ENCODE measurements around the gene BTBD17. TPM values are rescaled to one million over a fixed set of nuclear protein-coding genes. Genes with fewer than 3 reads are reported as not detected.
A peak's percentile ranks its signal among the peaks of the same experiment; 100 is the strongest.

Gene BTBD17
- total RNA-seq, 4 donors from 2014 or later: not detected

GRCh38 chr17:74387365-74388218 lies 25.9 kb upstream of the BTBD17 start:
- Histone ChIP-seq H3K27ac (peak overlapping the region in 1 of 4 donors; percentile 47), H3K4me1 (no peaks in the 10 kb centered on the region), H3K36me3 (no peaks in the 10 kb centered on the region), H3K27me3 (no peaks in the 10 kb centered on the region), H3K4me3 (no peak overlapping the region), H3K9me3 (peaks cover 0 to 4% (median 0%) of the 10 kb centered on the region in 4 donors)
- 63 to 66% methylated on average over 17 of the region's 17 CpGs for WGBS, 2 donors
- no peak for DNase-seq (ENCODE audit: low spot score in 2 of 2)
- TF ChIP-seq POLR2A (IDR thresholded peaks at IDR 0.05) (no peak), EP300 (IDR thresholded peaks at IDR 0.05) (no peak), CTCF (IDR thresholded peaks at IDR 0.05) (no peak)

GRCh38 chr17:74386386-74386785 lies 24.7 kb upstream of the BTBD17 start:
- no peaks in the 10 kb centered on the region for H3K36me3 ChIP-seq
- WGBS, 2 donors: 35 to 43% methylated on average over 8 of the region's 8 CpGs
- peak overlapping the region in 2 of 4 donors; percentile 23 to 47 for H3K27ac ChIP-seq
- no peaks in the 10 kb centered on the region for H3K27me3 ChIP-seq
- DNase-seq (ENCODE audit: low spot score in 2 of 2): peak in 1 of 2 donors; percentile 13
- H3K4me1 ChIP-seq: no peaks in the 10 kb centered on the region
- no peak for TF ChIP-seq CTCF (IDR thresholded peaks at IDR 0.05)
- no peak overlapping the region for H3K4me3 ChIP-seq
- H3K9me3 ChIP-seq: no peaks in the 10 kb centered on the region

GRCh38 chr17:74385201-74385600 lies 23.5 kb upstream of the BTBD17 start:
- H3K4me3 ChIP-seq: no peak overlapping the region
- H3K27ac ChIP-seq: no peak overlapping the region
- no peak for DNase-seq (ENCODE audit: low spot score in 2 of 2)
- 86 to 93% methylated on average over 3 of the region's 3 CpGs for WGBS, 2 donors
- peaks cover 0 to 3% (median under 1%) of the 10 kb centered on the region in 4 donors for H3K4me1 ChIP-seq
- no peaks in the 10 kb centered on the region for H3K27me3 ChIP-seq
- TF ChIP-seq CTCF (IDR thresholded peaks at IDR 0.05) (no peak), POLR2A (IDR thresholded peaks at IDR 0.05) (no peak), EP300 (IDR thresholded peaks at IDR 0.05) (no peak)
- no peaks in the 10 kb centered on the region for H3K9me3 ChIP-seq
- H3K36me3 ChIP-seq: no peaks in the 10 kb centered on the region

GRCh38 chr17:74383141-74383540 lies 21.5 kb upstream of the BTBD17 start:
- TF ChIP-seq POLR2A (IDR thresholded peaks at IDR 0.05) (no peak), CTCF (IDR thresholded peaks at IDR 0.05) (no peak), EP300 (IDR thresholded peaks at IDR 0.05) (no peak)
- Histone ChIP-seq H3K4me3 (no peak overlapping the region), H3K36me3 (no peaks in the 10 kb centered on the region), H3K4me1 (peaks cover 0 to 14% (median 13%) of the 10 kb centered on the region in 4 donors), H3K9me3 (no peaks in the 10 kb centered on the region), H3K27ac (no peak overlapping the region), H3K27me3 (no peaks in the 10 kb centered on the region)
- DNase-seq (ENCODE audit: low spot score in 2 of 2): no peak
- 88 to 94% methylated on average over 5 of the region's 5 CpGs for WGBS, 2 donors

- TF ChIP-seq EP300 (IDR thresholded peaks at IDR 0.05) (no peak), POLR2A (IDR thresholded peaks at IDR 0.05) (no peak), CTCF (IDR thresholded peaks at IDR 0.05) (no peak)
- no peak for DNase-seq (ENCODE audit: low spot score in 2 of 2)
- Histone ChIP-seq H3K27ac (peak overlapping the region in 1 of 4 donors; percentile 2), H3K36me3 (no peaks in the 10 kb centered on the region), H3K4me1 (peaks cover 0 to 14% (median 13%) of the 10 kb centered on the region in 4 donors), H3K9me3 (no peaks in the 10 kb centered on the region), H3K27me3 (no peaks in the 10 kb centered on the region), H3K4me3 (no peak overlapping the region)
- WGBS, 2 donors: 83 to 84% methylated on average over 14 to 15 of the region's 15 CpGs
Measured at GRCh38 chr17:74380959-74381808, 19.5 kb upstream of the BTBD17 start.
